Cerebellar cortex (tissue), 1 donor: ENCODE measurements around the gene SMTNL2.
A peak's percentile ranks its signal among the peaks of the same experiment; 100 is the strongest.

Source experiments
- DNase-seq: peaks from one replicate; pipeline ENCODE4 v3.0.0-alpha.2; 2015; ENCODE audit warnings: low spot score

The SMTNL2 gene

GRCh38 chr17:4545217-4545951 is 38.9 kb upstream of the SMTNL2 start:
- no peak for DNase-seq

GRCh38 chr17:4547118-4547906 is 37.0 kb upstream of the SMTNL2 start:
- DNase-seq = no peak

- no peak for DNase-seq
Measured at GRCh38 chr17:4548061-4548461, 36.3 kb upstream of the SMTNL2 start.

DNA sequence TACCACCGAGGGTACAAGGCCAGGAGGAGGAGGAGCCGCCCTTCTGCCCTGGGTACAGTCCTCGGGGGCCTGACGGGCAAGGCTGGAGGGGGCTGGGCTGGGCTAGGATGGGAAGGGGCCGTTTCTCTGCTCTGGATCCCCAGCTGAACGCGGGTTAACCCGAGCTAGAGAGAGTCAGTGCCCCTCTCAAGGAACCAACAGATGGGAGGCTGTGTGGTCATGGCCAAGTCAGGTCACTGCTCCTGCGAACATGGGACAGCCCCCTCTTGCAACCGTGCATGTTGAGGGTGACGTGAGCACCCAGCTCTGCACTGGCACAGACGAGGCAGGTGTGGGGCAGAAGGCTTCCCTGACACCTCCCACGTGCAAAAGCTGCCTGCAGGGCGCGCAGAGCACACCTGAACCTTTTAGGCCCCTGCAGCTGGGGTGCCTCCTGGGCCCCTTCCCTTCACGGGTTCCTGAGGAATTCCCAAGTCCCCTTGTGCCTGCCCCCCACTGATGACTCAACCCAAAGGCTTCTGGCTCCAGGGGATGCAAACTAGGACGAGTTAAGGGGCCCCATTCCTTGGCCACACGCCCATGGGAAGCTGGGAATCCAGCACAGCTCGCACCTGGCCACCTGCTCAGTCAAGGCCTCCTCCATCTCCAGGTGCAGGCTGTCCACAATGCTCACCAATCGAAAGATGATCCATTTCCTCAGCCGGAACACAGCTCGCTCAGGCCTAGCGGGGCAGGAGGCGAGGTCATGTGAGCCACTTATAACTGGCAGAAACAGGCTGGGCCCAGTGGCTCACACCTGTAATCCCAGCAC is 35.4 kb upstream of the SMTNL2 start:
- DNase-seq = no peak

DNA sequence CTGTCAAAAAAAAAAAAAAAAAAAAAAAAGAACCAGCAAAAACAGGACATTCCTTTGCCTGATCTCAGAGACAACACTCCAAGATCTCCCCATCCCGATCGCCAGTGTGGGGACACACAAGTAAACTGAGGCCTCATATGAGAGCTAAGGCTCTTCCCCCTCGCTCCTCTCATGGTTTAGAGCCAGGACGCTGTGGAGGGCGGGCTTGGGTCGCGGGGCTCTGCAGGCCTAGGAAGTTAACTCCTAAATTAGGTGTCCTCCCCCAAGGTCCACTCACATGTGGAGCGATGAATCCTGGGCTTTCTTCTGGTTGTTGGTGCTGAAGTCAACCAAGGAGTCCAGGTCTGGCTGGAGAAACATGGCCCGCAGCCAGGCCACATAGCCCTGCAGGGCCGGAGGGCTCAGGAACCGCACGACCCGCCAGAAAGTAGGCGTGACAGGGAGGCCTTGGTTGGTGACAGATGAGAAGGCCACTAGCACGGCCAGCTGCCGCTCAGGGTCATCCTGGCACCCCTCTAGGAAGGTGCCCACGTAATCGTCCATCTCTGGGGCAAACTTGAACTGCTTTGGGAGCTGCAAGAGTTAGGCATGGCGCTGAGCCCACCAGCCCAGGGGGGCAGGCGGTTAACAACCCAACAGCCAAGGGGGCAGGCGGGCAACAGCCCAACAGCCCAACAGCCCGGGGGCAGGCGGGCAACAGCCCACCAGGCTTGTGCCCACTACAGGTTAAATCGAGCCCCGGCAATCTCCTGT is 34.4 kb upstream of the SMTNL2 start:
- no peak for DNase-seq

GRCh38 chr17:4550534-4551039 is 33.7 kb upstream of the SMTNL2 start:
- no peak for DNase-seq

DNA sequence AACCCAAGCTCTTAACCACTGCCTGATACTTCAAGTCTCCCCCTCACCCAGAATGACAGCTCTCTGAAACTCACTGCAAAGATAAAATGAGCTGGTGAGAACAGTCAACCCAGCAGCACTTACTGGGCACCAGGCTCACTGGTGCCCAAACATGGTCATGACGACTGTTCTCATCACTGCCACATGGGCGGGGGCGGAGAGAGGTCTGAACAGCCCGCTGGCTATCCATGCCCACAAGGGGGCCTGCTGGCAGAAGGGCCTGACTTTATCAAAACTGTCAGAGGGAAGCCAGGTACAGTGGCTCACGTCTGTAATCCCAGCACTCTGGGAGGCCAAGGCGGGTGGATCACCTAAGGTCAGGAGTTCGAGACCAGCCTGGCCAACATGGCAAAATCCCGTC is 33.2 kb upstream of the SMTNL2 start:
- DNase-seq = no peak

- DNase-seq = no peak
Measured at GRCh38 chr17:4551796-4552525, 32.4 kb upstream of the SMTNL2 start.

- DNase-seq = no peak
Measured at GRCh38 chr17:4553669-4554068, 30.7 kb upstream of the SMTNL2 start.

GRCh38 chr17:4554441-4554996 is 29.8 kb upstream of the SMTNL2 start:
- no peak for DNase-seq

DNA sequence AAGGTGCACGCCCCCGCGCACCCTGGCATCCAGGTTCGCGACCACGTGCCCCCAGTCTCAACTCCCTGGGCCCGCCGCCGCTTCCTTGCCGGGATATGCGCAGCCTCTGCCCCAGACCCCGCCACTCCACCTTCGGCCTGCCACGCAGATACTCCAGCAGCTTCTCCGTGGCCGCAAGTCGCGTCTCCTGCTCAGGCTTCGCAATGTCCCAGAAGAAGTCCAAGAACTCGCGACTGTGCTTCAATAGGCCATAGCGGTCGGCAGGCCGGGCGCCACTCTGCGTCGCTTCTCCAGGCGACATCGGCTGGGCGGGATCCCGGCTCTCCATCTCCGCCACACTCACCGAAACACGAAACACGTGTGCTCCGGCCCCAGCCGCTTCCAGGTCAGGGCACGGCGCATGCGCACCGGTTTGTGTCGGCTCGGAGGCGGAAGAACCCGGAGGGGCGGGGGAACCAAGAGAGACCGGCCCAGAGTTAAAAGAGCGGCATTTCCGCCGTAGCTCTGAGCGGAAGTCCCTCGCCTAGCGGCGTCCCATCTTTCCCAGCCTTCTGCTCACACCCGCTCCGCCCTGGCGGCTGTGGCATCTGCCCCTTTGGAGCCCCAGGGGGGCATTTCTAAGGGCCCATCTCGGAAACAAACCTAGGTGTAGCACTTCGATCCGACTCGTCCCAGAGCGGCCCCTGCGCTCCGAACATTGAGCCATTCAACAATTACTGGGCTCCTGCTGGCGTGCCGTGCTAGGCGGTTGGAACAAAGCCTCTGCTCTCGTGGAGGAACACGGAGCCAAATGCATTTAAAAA is 29.1 kb upstream of the SMTNL2 start, which contains the start of gene MYBBP1A:
Gene MYBBP1A, minus strand, starts transcription at position 388 of the 803 bp plus-strand sequence. Its CDS starts 60 bp downstream, at position 328.
- peak; percentile 96 for DNase-seq

GRCh38 chr17:4555873-4556759 is 28.2 kb upstream of the SMTNL2 start:
- no peak for DNase-seq

DNA sequence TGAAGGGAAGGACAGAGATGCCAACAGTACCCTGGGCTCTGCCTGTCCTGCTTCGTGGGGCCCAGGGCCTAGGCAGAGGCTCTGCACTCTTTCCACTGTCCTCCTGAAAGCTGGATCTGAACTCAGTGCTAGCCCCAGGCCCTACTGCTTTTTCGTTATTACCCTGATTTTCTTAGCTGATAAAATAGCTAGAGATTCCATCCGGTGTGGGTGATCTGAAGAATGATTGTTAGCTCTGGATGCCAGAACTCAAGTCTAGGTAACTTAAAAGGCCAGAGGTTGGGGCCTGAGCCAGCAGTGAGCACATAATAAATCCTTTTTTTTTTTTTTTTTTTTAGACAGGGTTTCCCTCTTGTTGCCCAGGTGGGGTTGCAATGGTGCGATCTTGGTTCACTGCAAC is 27.3 kb upstream of the SMTNL2 start:
- DNase-seq = no peak

DNA sequence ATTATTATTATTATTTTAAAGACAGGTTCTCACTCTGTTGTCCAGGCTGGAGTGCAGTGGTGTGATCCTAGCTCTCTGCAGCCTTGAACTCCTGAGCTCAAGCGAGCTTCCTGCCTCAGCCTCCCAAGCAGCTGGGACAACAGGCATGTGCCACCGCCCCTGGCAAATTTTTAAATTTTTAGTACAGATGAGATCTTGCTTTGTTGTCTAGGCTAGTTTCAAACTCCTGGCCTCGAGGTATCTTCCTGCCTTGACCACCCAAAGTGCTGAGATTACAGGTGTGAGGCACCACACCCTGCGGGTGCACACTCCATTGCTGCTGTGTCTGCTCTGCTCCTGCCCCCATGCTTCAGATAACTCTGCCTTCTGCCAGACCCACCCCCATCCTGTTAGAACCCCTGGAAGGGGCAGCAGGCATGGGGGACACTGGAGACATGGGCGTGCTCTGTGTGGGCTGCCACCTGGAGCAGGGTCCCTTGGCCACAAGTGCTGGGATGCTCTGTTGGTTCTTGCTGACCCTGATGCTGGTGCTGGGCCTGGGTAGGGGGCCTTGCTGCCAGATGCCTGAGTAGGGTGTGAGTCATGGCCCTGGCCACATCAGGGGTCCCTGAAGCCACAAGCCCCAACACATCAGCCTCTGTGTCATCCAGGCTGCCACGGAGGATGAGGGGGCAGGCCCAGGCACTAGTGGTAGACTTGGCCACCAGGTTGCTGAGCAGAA is 26.5 kb upstream of the SMTNL2 start:
- DNase-seq = no peak

GRCh38 chr17:4558347-4558971 is 25.9 kb upstream of the SMTNL2 start:
- no peak for DNase-seq

- DNase-seq = no peak
Measured at GRCh38 chr17:4559139-4559791, 25.1 kb upstream of the SMTNL2 start.

DNA sequence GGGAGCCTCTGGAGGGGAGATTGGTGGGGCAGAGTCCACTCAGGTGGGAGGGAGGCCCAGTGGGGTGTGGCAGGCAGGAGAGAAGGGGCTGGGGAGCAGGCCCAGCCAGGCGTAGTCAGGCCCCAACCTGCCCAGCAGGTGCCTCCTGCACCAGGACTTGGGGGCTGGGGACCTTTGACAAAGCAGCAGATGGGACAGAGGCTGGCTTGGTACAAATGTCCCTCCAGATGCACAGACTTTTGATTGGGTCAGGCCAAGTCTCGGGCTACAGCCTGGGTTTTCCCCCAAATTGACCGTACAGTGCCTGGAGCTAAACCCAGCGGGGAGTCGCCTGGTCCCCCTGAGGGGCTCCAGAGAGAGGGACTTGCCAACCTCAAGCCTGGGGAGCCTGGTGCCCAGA is 24.4 kb upstream of the SMTNL2 start:
- DNase-seq = no peak
